Sigmoid colon (tissue), 4 donors: ENCODE data around the gene BICC1.

Experiments
- CTCF ChIP-seq, 4 experiments: fragments of 450-650 bp in 3 of 4; fragments of 200-600 bp in 1 of 4; IDR thresholded peaks; one replicate each; pipeline ENCODE4 v1.5.1; 2016 to 2019; ENCODE audit warnings: antibody characterized with exemption in 4 of 4, mild to moderate bottlenecking in 3 of 4, moderate library complexity in 2 of 4
- POLR2A ChIP-seq, 2 donors: fragments of 450-650 bp; IDR thresholded peaks; one replicate each; pipeline ENCODE4 v1.6.1; 2016; ENCODE audit warnings: antibody characterized with exemption in 2 of 2, mild to moderate bottlenecking in 2 of 2, moderate library complexity in 2 of 2
- POLR2AphosphoS5 ChIP-seq, 4 donors: sonication (generic); formaldehyde crosslinking; IDR thresholded peaks; one replicate each; pipeline ENCODE4 v1.6.1; 2017; ENCODE audit warnings: antibody characterized with exemption in 4 of 4

DNA sequence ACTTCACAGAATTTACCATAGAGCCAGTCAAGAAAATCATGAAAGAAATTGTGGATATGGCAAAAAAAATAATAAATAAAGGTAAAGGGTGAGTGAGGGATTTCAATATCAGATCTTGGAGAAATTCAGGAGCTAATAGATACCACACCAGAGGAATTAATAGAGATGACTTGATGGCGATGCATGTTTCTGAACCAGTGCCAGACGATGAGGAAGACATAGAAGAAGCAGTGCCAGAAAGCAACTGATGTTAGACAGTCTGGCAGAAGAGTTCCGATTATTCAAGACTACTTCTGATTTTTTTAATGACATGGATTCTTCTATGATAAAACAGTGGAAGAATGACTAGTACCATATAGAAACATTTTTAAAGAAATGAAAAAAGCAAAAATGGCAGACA is 314.7 kb downstream of the BICC1 start:
- TF ChIP-seq CTCF (IDR thresholded peaks at IDR 0.05) = no peak
- TF ChIP-seq POLR2A (IDR thresholded peaks at IDR 0.05) = no peak
- TF ChIP-seq POLR2AphosphoS5 (IDR thresholded peaks at IDR 0.05) = no peak
